Activated CD8-positive, alpha-beta memory T cell treated with anti-CD3 and anti-CD28 coated beads for 36 hours (primary cell): ENCODE data around the gene GLIPR2. TPM values are rescaled to one million over a fixed set of nuclear protein-coding genes. Genes with fewer than 3 reads are reported as not detected.
"Not testable (repeated sequence)": the region's sequence is repeated elsewhere in the genome, so short reads cannot be mapped to it uniquely, and the experiment has no call there.

Source experiments
- CTCF ChIA-PET: fragments of 350-600 bp; sonication (Branson Sonifier 250); formaldehyde crosslinking; loops from one replicate; lab custom pipeline; 2021; ENCODE audit warnings: antibody characterized with exemption; lab: Charles Lee
- POLR2A ChIA-PET: fragments of 350-600 bp; sonication (Branson Sonifier 250); formaldehyde crosslinking; loops from one replicate; lab custom pipeline; 2021; ENCODE audit warnings: antibody characterized with exemption; lab: Charles Lee
- total RNA-seq, 2 experiments: library from RNA; stranded (reverse); gene quantifications; one replicate each; pipeline ENCODE4 v1.2.3, GENCODE V29; 2021

Gene GLIPR2
- total RNA-seq, 2 experiments from 2014 or later: 13.4 to 14.2 TPM

- POLR2A ChIA-PET: interaction anchor here (0.6 to 1.5 kb wide), 7 partner anchors 9 to 1537 kb away, joined by 3 to 7 read pairs (median 3); partner anchors contain the start of gene GLIPR2
Measured at GRCh38 chr9:36151316-36152210, 15.0 kb downstream of the GLIPR2 start.

GRCh38 chr9:36152741-36153438 is 16.4 kb downstream of the GLIPR2 start:
- CTCF ChIA-PET: interaction anchor here (0.7 to 2.3 kb wide), 4 partner anchors 12 to 82 kb away, joined by 3 to 12 read pairs (median 6); no protein-coding TSS in a partner anchor
- POLR2A ChIA-PET: interaction anchor here (0.6 to 0.7 kb wide), 4 partner anchors 11 to 1538 kb away, joined by 3 to 5 read pairs (median 4); no protein-coding TSS in a partner anchor

More at GRCh38 chr9:36151316-36152210, 15.0 kb downstream of the GLIPR2 start:
- CTCF ChIA-PET: interaction anchor here (1.0 to 2.3 kb wide), 5 partner anchors 11 to 49 kb away, joined by 3 to 12 read pairs (median 5); partner anchors contain the start of gene GLIPR2

GRCh38 chr9:36153746-36154145 is 17.2 kb downstream of the GLIPR2 start:
- ChIA-PET POLR2A (no interaction called here), CTCF (no interaction called here)

GRCh38 chr9:36154331-36154952 is 17.9 kb downstream of the GLIPR2 start:
- ChIA-PET CTCF (interaction anchor here (1.2 to 1.8 kb wide), 2 partner anchors 10 to 51 kb away, joined by 3 to 5 read pairs; no protein-coding TSS in a partner anchor), POLR2A (no interaction called here)

GRCh38 chr9:36156116-36156515 is 19.6 kb downstream of the GLIPR2 start:
- POLR2A ChIA-PET: no interaction called here
- CTCF ChIA-PET: interaction anchor here (0.7 to 1.8 kb wide), 3 partner anchors 10 to 51 kb away, joined by 3 to 7 read pairs (median 4); no protein-coding TSS in a partner anchor

- POLR2A ChIA-PET: no interaction called here
- CTCF ChIA-PET: no interaction called here
Measured at GRCh38 chr9:36158122-36158521, 21.6 kb downstream of the GLIPR2 start.

- POLR2A ChIA-PET: no interaction called here
Measured at GRCh38 chr9:36158917-36159316, 22.4 kb downstream of the GLIPR2 start.

GRCh38 chr9:36159509-36159908 is 23.0 kb downstream of the GLIPR2 start:
- POLR2A ChIA-PET: not testable (repeated sequence)
- CTCF ChIA-PET: interaction anchor here (1.4 kb wide), 1 partner anchor 57 kb away, joined by 6 read pairs; no protein-coding TSS in a partner anchor

More at GRCh38 chr9:36158917-36159316, 22.4 kb downstream of the GLIPR2 start:
- CTCF ChIA-PET: interaction anchor here (1.4 kb wide), 1 partner anchor 56 kb away, joined by 6 read pairs; no protein-coding TSS in a partner anchor

- CTCF ChIA-PET, POLR2A ChIA-PET: not testable (repeated sequence)
Measured at GRCh38 chr9:36160126-36160525, 23.6 kb downstream of the GLIPR2 start.

GRCh38 chr9:36161187-36161586 is 24.7 kb downstream of the GLIPR2 start:
- POLR2A ChIA-PET: no interaction called here
- CTCF ChIA-PET: interaction anchor here (0.6 kb wide), 1 partner anchor 141 kb away, joined by 3 read pairs; no protein-coding TSS in a partner anchor

GRCh38 chr9:36162211-36162738 is 25.7 kb downstream of the GLIPR2 start:
- POLR2A ChIA-PET: no interaction called here
- CTCF ChIA-PET: interaction anchor here (1.3 kb wide), 1 partner anchor 59 kb away, joined by 6 read pairs; no protein-coding TSS in a partner anchor

- POLR2A ChIA-PET: interaction anchor here (0.5 to 0.8 kb wide), 2 partner anchors 10 to 15 kb away, joined by 4 to 5 read pairs; no protein-coding TSS in a partner anchor
- CTCF ChIA-PET: interaction anchor here (1.1 to 1.5 kb wide), 5 partner anchors 15 to 64 kb away, joined by 3 to 6 read pairs (median 4); partner anchors contain the start of gene CLTA
Measured at GRCh38 chr9:36163049-36163785, 26.7 kb downstream of the GLIPR2 start.

GRCh38 chr9:36163786-36164170 is 27.2 kb downstream of the GLIPR2 start:
- ChIA-PET CTCF (interaction anchor here (1.1 to 3.5 kb wide), 7 partner anchors 15 to 64 kb away, joined by 3 to 12 read pairs (median 4); partner anchors contain the start of gene CLTA), POLR2A (interaction anchor here (0.5 to 0.8 kb wide), 3 partner anchors 11 to 15 kb away, joined by 3 to 5 read pairs (median 4); no protein-coding TSS in a partner anchor)

- CTCF ChIA-PET: interaction anchor here (1.1 to 3.5 kb wide), 5 partner anchors 23 to 62 kb away, joined by 3 to 12 read pairs (median 4); partner anchors contain the start of gene CLTA
- POLR2A ChIA-PET: interaction anchor here (0.6 kb wide), 1 partner anchor 16 kb away, joined by 3 read pairs; no protein-coding TSS in a partner anchor
Measured at GRCh38 chr9:36164372-36164771, 27.8 kb downstream of the GLIPR2 start.

- CTCF ChIA-PET: interaction anchor here (0.7 to 3.5 kb wide), 7 partner anchors 24 to 817 kb away, joined by 3 to 12 read pairs (median 5); no protein-coding TSS in a partner anchor
- POLR2A ChIA-PET: interaction anchor here (1.2 kb wide), 1 partner anchor 72 kb away, joined by 9 read pairs; no protein-coding TSS in a partner anchor
Measured at GRCh38 chr9:36164989-36165388, 28.5 kb downstream of the GLIPR2 start.

- ChIA-PET CTCF (interaction anchor here (0.7 to 3.5 kb wide), 19 partner anchors 10 to 817 kb away, joined by 3 to 51 read pairs (median 4); no protein-coding TSS in a partner anchor), POLR2A (interaction anchor here (1.2 kb wide), 1 partner anchor 73 kb away, joined by 9 read pairs; no protein-coding TSS in a partner anchor)
Measured at GRCh38 chr9:36165826-36166167, 29.3 kb downstream of the GLIPR2 start.
